Adrenal gland (tissue), 5 donors: ENCODE results near the gene RPRD1A.
"Not testable (repeated sequence)": the region's sequence is repeated elsewhere in the genome, so short reads cannot be mapped to it uniquely, and the experiment has no call there.

Source experiments
- CTCF ChIP-seq, 6 experiments: fragments of 450-650 bp in 4 of 6; fragments of 200-600 bp in 2 of 6; sonication (generic) in 1 of 6; IDR thresholded peaks; 1 replicate in 5 of 6; 2 replicates in 1 of 6; pipeline versions ENCODE4 v1.5.1 to v1.8.0; 2016 to 2021; ENCODE audit warnings: antibody characterized with exemption in 6 of 6, mild to moderate bottlenecking in 2 of 6, moderate library complexity in 1 of 6
- POLR2A ChIP-seq, 2 donors: fragments of 450-650 bp; IDR thresholded peaks; one replicate each; pipeline ENCODE4 v1.6.1; 2017; ENCODE audit warnings: antibody characterized with exemption in 2 of 2, mild to moderate bottlenecking in 2 of 2, moderate library complexity in 1 of 2
- donor health status: DM: no; HTN: no; CAD: no.

- not testable (repeated sequence) for TF ChIP-seq CTCF, POLR2A (IDR thresholded peaks at IDR 0.05)
Observed at GRCh38 chr18:36024241-36024640, 43.1 kb downstream of the RPRD1A start.
